ENCODE data around the gene CLEC18B.
"Not testable (repeated sequence)": the region's sequence is repeated elsewhere in the genome, so short reads cannot be mapped to it uniquely, and the experiment has no call there.

The CLEC18B gene

GRCh38 chr16:74443624-74444346 is 22.5 kb upstream of the CLEC18B start:
- not testable (repeated sequence) for DNase-seq

GRCh38 chr16:74439685-74440084 is 18.4 kb upstream of the CLEC18B start:
- DNase-seq = peak; percentile 55

DNA sequence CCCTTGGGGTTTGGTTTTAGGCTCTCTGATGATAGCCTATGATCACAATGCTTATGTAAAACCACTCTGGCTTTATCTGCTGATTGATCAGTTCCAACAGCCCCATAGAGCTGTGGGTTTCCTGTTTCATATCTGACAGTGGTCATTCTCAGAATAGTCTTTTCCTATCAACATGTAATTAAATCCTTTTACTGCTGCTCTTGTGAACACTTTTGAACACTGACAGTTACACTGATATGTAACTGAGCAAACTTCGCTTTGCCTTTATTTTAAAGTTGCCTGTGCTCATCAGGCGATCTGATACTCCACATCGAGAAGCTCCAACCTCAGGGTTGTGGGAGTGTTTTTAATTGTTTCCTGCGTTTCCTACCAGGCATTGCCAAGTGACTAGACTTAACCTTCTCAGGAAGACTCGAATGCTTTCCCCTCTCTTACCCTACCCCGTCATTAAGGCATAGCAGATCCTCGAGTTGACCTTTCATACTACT is 17.3 kb upstream of the CLEC18B start:
- no peak for DNase-seq

- no peak for DNase-seq
Observed at GRCh38 chr16:74431516-74431915, 10.2 kb upstream of the CLEC18B start.

DNA sequence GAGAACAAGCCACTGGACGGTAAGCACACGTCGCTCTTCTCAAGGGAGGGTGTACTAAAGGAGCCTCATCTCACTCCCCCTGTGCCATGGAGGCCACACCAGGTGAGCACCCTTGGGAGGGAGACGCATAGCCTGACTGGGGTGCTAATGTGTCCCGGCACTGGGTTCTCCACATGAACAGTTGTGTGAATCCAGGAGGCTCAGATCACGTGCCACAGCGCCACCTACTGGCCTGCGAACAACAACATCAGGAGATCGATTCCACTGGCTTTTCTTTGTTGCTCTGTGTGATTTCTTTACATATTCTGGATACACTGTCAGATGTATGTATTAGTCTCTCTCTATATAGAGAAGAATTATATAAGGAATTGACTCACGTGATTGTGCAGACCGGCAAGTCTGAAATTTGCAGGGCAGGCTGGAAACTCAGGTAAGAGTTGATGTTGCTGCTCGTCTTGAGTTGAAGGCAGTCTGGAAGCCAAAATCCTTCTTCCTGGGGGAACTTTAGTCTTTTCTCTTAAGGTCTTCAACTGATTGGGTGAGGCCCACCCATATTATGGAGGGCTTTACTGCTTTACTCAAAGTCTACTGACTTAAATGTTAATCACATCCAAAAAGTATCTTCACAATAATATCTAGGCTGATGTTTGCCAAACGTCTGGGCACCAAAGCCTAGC is 8.9 kb upstream of the CLEC18B start:
- peak; percentile 25 for DNase-seq

GRCh38 chr16:74428493-74428892 is 7.2 kb upstream of the CLEC18B start:
- DNase-seq = not testable (repeated sequence)

DNA sequence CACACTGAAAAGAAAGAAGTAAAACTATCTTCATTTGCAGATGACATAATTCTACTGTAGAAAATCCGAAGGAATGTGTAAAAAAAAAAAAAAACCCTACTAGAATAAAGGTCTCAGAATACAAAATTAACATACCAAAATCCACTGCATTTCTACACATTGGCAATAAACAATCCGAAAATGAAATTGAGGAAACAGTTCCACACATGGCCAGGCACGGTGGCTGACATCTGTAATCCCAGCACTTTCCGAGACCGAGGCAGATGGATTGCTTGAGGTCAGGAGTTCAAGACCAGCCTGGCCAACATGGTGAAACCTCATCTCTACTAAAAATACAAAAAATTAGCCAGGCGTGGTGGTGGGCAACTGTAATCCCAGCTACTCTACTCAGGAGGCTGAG is 4.5 kb upstream of the CLEC18B start:
- peak; percentile 43 for DNase-seq

DNA sequence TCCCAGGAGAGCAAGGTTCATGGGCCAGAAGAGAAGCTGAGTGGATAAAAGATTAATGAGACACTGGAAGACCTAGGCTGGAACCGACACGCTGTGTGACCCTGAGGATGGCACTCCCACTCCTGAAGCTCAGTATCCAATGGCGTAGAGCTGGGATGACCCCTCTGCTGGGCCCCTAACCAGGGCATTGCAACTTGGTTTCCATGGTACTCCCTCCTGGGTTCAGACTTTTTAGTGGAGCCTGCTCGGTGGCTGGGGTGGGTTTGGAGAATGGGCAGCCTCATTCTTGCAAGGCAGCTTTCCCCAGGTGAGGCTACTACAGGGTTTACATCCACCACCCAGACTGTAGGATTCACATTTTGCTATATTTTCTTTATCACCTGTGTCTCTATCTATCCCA is 2.4 kb upstream of the CLEC18B start:
- not testable (repeated sequence) for DNase-seq

GRCh38 chr16:74422086-74422485 is 808 bp upstream of the CLEC18B start:
- DNase-seq = not testable (repeated sequence)

- not testable (repeated sequence) for DNase-seq
Observed at GRCh38 chr16:74421482-74421785, 156 bp upstream of the CLEC18B start.

GRCh38 chr16:74419811-74420210 is 1.5 kb downstream of the CLEC18B start:
- DNase-seq = not testable (repeated sequence)

- not testable (repeated sequence) for DNase-seq
Observed at GRCh38 chr16:74417897-74418296, 3.4 kb downstream of the CLEC18B start.

DNA sequence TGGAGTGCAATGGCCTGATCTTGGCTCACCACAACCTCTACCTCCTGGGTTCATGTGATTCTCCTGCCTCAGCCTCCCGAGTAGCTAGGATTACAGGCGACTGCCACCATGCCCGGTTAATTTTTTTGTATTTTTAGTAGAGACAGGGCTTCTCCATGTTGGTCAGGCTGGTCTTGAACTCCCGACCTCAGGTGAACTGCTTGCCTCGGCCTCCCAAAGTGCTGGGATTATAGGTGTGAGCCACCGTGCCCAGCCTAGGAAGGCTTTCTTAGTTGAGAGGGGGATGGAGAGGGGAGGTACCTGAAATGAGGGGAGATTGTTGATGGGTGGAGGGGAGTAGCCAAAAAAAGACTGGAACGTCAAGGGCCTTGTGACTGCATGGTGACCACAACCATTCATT is 7.4 kb downstream of the CLEC18B start:
- DNase-seq = not testable (repeated sequence)

GRCh38 chr16:74413485-74413884 is 7.8 kb downstream of the CLEC18B start:
- DNase-seq = not testable (repeated sequence)

DNA sequence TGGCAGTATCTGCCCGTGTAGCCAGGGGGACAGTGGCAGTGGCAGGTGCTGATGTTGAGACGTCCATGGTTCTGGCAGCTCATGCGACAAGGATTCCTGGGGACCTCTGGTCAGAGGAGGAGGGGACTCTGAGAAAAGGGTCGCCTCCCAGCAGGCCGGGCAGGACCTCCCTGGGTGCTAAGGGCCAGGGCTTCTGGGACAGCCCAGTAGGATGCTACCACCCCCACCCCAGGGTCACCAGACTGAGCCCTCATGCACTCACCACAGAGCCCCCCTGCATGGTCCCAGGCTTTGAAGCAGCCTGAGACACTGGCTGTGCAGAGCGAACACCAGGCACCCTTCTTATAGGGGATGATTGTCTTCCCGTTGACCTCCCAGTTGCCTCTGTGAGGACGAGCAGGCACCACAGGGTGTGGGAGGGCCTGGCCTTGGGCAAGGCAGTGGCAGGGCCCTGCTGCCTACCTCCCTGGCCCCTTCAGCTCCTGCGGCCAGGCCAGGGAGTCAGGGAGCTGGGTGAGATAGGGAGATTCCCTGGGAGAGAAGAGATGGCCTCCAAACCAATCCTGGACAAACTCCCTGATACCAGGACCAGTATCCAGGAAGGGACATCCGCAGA is 8.4 kb downstream of the CLEC18B start:
- DNase-seq = not testable (repeated sequence)

DNA sequence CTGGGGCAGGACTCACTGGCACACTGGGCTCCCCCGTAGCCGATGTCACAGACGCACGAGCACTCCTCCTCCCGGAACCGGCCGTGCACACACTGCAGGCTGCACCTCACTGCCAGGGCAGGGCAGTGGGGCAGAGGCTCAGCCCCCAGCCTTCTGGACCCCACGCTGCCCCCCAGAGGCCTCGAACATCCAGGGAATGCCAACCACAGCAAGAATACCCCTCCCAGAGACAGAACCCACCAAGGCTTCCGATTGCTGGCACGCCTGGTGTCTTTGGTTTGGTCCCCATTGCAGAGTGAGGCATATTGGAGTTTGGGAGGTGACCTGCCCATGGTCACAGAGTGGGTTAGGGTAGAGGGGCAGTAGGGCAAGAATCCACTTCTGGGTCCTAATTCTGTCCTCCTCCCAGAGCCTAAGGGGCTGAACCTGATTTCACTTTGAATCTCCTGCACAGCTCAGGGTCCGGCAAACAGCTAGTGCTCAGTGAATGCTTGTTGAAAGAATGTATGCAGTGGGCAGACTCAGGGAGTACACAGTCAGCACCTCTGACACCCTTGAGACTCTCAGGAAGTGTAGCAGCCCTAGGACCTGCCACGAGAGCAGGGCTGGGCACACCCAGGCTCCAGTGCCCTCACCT is 9.0 kb downstream of the CLEC18B start:
- DNase-seq = not testable (repeated sequence)

GRCh38 chr16:74410981-74411380 is 10.3 kb downstream of the CLEC18B start:
- not testable (repeated sequence) for DNase-seq

DNA sequence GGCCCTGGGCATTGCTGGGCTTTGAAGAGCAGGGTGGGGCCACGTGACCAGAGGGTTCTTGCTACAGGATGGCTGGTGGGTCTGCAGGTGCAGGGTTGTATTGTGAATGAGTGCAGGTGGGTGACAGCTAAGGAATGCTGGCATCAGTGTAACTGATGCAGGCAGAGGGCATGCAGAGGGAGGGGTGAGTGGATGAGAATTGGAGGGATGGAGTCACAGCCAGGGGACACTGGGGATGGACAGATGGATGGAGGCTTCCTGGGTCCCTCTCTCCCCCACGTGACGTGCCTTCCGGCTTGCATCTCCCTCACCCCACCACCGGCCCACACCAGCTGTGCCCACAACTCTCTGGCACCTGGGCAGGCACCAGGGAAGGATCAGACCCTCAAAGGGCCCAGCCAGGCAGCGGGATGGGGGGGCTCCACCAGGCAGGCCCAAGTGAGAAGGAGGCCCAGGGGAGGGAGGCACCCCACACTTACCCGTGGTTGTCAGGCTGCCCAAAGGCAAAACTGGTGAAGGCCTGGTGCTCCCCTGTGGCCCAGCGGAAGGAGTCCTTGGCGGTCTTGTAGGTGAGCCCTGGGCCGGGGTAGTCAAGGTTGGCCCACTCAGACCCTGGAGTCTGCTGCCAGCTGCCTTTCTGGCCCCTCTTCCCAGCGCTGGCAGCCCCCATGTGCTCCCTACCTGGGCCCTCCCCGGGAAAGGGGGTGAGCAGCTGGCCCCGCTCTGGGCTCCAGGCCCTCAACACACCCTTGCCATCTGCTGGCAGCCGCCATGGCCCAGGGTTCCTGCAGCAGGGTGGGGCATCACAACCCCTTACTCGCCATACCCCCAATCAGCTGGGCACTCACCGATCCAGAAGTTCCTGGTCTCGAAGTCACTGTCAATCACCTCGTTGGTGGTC is 11.0 kb downstream of the CLEC18B start:
- DNase-seq = not testable (repeated sequence)

- DNase-seq = not testable (repeated sequence)
Observed at GRCh38 chr16:74409185-74409981, 11.9 kb downstream of the CLEC18B start.

DNA sequence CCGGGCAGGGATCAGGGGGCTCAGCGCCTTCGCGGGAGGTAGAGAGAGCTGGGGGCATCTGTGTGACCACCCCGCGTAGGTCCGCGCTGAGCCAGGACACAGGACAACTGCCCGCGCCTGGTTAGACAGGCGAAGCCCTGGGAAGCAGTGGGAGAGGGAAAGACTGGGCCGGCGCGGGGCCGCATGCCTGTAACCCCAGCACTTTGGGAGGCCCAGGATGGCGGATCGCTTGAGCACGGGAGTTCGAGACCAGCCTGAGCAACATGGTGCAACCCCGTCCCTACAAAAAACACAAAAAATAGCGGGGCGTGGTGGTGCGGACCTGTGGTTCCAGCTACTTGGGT is 13.9 kb downstream of the CLEC18B start:
- not testable (repeated sequence) for DNase-seq

- DNase-seq = not testable (repeated sequence)
Observed at GRCh38 chr16:74406600-74407361, 14.5 kb downstream of the CLEC18B start.

All from inflammatory macrophage treated with lipopolysaccharide for 4 hours (primary cell).